PFSK-1 (cell line): ENCODE data around the gene LHPP.

ENCODE experiments used
- POLR2AphosphoS5 ChIP-seq: IDR thresholded peaks from 2 replicates; pipeline ENCODE4 v1.6.1; 2012; ENCODE audit warnings: low read depth, mild to moderate bottlenecking, control low read depth, low read length, moderate library complexity
- REST ChIP-seq, 2 experiments: IDR thresholded peaks; 2 replicates each; pipeline versions ENCODE4 v1.6.1 to v1.8.0; 2011 to 2012; ENCODE audit warnings: low read depth in 2 of 2, low read length in 2 of 2, control low read depth in 1 of 2, inconsistent platforms in 1 of 2, mild to moderate bottlenecking in 1 of 2, moderate library complexity in 1 of 2; ENCODE audit not compliant: insufficient read depth in 1 of 2
- SIN3A ChIP-seq: IDR thresholded peaks from 2 replicates; pipeline ENCODE4 v1.6.1; 2012; ENCODE audit warnings: mild to moderate bottlenecking, low read length, moderate library complexity, borderline replicate concordance; ENCODE audit not compliant: insufficient read depth

GRCh38 chr10:124605481-124605855 is 143.8 kb downstream of the LHPP start:
- TF ChIP-seq REST (IDR thresholded peaks at IDR 0.05; ENCODE audit: insufficient read depth in 1 of 2, low read depth in 2 of 2, low read length in 2 of 2) (no peak), SIN3A (no peak), POLR2AphosphoS5 (no peak)
